Stimulated activated CD4-positive, alpha-beta T cell treated with anti-CD3 and anti-CD28 coated beads, Interleukin-2, amount 100 ng/mL, for 24 hours (primary cell): Measurements from ENCODE around the gene ANKRD34A.

Experiments
- DNase-seq, 2 donors: peaks; one replicate each; pipeline ENCODE4 v3.0.0-alpha.2; 2020

ANKRD34A gene

DNA sequence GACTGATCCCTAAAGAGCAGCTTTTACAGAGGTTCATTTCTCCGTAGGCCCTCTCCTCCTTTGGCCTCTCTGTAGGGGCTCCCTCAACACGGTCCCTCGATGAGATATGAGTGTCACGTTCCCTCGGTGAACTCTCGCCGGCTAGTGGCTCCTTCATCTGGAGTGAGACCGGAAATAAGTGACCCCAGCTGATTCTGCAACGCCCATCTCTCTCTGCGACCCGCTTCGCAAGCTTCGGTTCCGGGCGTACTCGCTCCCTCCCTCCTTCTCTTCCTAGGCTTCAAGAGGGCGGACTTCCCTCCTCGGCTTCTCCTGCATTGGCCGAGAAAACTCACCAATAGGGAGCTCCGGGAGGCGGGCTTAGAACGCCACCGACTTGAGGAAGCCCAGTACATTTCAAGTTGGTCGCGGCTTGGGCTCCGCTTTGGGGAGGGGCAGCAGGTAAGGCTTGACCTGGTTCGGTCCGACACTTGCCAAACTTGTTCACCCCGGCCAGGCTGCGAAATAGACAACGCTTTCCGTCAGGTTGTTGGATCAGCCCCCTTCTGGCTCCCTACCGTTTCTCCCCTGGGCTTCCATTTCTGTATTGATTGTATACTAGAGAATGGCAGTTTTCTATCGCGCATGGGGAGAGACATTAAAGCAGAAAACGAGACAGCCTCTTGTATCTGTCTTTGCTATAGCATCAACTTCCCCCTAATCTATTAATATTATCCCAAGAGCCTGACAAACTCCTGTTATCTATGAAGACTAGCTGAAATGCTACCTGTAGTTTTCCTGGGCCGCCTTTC is at the start of gene ANKRD34A, which contains the start of gene POLR3GL:
TSS of gene ANKRD34A (minus strand) at position 248 of the 791 bp plus-strand sequence. CDS start 2,816 bp downstream, outside the sequence.
TSS of gene POLR3GL (plus strand) at position 363 of the 791 bp plus-strand sequence. CDS start 10,176 bp downstream, outside the sequence.
- DNase-seq, result peak; percentile 91 to 92

DNA sequence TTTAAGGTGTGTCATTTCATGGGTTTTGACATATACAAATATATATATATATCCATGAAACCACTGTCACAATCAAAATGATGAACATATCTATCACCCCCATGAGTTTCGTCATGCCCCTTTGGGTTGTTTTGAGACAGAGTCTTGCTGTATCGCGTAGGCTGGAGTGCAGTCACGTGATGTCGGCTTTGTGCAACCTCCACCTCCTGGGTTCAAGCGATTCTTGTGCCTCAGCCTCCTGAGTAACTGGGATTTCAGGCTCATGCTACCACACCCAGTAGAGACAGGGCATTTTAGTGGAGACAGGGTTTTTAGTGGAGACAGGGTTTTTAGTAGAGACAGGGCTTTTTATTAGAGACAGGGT is 49.2 kb upstream of the ANKRD34A start:
- DNase-seq, result no peak

DNA sequence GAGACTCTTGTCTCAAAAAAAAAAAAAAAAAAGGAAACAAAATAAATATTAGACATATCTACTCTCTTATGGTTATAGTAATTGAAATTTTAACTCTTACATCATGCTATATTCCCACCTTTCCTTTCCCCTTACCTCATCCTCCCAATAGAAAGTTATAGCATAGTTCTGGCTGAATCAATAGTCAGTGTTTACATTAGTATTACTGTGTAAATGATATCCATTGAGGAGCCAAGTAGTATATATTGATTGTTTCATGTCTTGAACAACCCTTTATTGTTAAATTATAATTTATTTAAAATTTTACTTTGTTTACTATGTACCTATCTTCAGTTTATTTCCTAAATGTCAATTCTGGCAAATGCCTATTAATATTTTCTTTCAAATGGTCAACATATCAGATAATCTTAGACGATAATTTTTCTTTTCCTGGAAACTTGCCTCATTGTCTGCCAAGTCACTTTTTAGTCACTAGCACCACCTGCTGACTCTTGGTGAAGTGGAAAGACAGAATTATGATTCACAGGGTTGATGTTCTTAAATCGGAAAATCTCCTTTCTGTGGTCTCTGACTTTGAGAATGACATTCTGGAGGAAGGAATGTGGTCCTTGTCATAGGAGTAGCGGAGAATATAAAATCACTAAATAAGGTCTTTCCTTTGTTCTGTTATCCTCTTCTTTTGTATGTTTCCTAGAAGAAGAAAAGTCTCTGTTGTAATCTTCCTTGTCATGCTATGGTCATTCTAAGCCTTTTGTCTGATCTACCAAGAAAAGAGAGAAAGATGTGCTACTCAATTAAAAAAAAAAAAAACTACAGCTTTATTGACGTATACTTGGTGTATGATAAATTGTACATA is 48.6 kb upstream of the ANKRD34A start:
- DNase-seq, result peak in 1 of 2 donors; percentile 69

DNA sequence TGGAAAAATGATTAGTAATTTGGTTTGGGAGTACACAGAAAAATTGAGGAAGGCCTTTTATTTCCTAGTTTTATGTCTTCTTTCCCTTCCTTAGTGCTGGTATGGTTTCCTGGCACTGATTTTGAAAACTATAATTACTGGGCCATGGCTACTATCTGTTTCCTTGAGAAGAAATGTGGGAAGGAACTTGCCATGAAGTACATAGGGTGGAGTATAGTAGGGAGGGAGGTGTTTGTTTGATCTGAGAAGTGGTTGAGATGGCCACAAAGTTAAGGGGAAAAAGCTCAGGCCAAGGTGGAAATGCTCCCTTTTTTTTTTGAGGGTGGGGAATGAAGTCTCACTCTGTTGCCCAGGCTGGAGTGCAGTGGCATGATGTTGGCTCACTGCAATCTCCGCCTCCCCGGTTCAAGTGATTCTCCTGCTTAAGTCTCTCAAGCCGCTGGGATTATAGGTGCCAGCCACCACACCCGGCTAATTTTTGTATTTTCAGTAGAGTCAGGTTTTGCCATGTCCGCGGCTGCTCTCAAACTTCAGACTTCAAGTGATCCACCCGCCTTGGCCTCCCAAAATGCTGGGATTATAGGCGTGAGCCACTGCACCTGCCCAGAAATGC is 45.9 kb upstream of the ANKRD34A start:
- DNase-seq, result no peak

DNA sequence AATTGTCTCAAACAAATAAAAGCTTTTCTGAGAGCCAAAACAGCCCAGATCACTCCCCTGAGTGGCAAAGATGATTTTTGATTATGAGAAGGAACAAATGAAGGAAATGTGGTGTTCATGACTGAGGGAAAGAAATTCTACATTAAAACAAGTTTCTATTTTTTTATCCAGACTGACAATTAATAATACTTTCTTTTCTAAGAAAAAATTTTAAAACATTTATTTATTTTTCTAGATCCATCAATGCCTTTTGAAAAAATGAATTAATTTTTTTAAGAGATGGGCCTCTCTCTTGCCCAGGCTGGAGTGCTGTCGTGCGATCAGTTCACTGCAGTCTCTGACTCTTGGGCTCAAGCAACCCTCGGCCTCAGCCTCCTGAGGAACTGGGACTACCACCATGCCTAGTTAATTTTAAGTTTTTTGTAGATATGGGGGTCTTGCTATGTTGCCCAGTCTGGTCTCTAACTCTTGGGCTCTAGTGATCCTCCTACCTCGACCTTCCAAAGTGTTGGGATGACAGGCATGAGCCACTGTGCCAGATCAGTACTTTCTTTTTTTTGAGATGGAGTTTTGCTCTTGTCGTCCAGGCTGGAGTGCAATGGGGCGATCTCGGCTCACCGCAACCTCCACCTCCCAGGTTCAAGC is 43.2 kb upstream of the ANKRD34A start:
- DNase-seq, result no peak

DNA sequence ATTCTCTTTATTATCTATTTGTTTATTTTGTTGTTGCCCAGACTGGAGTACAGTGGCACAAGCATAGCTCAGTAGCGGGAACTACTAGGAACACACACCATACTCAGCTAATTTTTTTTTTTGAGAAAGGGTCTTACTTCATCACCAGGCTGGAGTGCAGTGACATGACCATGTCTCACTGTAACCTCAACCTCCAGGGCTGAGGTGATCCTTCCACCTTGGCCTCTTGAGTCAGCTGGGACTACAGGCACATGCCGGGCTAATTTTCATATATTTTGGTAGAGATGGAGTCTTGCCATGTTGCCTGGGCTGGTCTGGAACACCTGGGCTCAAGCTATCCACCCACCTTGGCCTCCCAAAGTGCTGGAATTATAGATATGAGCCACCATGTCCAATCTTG is 37.3 kb upstream of the ANKRD34A start:
- no peak for DNase-seq

DNA sequence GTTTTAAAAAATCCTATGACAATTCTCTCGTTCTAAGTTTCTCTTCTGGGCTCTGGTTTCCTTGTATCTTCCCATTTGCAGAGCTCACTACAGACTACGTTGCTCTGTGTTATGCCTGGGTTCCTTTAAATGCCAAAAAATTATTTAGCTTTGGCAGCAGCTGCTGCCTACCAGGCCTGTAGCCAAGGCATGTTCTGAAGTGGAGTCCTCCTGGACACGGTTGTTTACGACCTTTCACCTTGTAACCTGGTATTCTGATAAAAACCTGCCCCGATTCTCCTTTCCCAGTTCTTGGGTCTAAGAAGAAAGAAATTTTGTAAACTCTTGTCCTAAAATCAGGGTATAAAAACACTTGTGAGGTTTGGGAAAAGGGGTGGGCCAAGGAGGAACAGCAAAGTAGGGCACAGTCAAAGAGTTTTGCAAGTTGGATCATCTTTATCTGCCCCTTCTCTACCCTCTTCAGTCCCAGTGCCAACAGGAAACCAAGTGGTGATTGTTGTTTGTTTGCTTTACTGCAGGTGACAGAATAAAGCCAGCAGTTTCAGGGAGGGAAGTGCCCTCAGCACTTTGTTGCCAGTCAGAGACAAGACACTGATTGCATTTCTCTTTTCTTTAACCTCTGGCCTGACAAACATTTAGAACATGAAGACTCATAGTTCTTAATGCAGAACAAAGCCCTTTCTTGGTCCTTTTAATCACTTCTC is 35.1 kb upstream of the ANKRD34A start:
- DNase-seq, result no peak

DNA sequence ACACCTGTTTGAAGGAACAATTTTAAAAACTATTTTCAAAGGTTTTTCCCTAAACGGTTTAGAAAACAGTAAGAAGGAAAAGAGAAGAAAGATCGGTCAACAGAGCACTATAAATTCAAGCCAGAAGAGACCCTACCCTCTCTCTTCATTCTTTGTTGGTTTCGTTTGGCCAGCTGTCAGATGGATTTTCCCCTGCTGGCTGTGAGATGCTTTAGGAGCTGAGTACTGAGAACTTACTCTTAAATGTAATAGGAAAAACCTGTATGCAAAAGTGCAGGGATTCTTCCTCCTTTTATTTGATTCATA is 33.3 kb upstream of the ANKRD34A start:
- no peak for DNase-seq

DNA sequence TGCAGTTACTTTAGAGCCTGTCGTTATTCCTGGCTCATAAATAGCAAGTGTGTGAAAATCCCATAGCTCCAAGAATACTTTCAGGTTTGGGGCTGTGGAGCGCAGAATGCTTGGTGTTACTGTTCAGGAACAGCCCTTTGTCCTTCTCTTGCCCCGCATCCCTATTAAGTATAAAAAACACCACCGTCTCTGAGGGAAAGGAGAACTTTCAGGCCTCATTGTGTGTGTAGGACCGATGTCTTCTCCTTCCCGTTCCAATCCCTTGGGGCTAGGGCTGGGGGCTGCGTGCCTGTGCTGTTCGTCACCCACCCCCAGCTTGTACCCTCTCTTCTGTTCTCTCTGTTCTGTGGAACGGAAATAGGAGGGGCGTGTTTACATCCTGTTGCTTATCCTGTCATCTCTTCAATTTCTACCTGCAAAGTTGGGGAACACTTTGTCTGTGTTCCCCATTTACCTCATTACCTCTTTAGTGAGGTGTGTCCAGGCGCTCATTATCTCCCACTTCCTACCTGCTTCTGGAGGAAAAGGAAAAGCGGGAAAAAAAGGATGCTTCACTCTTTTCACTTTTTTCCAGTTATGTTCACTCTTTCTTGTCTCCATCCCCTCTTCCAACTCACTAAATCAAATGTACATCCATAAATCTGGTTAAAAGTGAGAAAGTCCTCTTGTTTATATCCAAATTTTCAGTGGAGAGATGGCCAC is 32.8 kb upstream of the ANKRD34A start:
- peak; percentile 52 to 68 for DNase-seq

DNA sequence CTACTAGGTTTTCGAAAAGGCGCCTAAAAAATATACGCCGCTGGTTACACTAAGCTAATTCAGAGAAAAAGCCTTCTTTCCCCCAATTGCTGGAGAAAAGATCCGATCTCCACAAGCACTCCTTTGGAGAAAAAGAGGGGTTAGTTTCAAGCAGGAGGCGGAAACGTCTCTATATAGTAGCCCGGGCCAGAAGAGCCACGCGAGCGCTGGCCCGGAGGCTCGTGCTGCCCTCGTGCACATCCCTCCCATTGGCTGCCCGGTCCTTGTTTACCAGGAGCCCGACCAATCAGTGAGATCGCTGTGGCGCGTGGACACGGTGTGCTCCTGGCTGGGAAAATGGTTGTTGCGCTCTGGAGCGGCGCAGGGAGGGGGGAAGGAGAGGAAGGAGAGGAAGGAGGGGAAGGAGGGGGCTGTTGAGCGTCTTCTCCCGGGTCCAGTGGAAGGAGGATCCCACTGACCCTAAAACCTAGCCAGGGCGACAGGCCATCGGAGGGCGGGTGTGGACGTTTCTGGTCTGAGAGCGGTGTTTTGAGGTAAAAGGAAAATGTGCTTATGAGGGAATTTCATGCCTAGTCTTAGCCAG is 32.1 kb upstream of the ANKRD34A start, which contains the start of gene TXNIP:
TSS of gene TXNIP (minus strand) at position 147 of the 583 bp plus-strand sequence. CDS start 313 bp downstream, outside the sequence.
- peak; percentile 91 to 96 for DNase-seq

DNA sequence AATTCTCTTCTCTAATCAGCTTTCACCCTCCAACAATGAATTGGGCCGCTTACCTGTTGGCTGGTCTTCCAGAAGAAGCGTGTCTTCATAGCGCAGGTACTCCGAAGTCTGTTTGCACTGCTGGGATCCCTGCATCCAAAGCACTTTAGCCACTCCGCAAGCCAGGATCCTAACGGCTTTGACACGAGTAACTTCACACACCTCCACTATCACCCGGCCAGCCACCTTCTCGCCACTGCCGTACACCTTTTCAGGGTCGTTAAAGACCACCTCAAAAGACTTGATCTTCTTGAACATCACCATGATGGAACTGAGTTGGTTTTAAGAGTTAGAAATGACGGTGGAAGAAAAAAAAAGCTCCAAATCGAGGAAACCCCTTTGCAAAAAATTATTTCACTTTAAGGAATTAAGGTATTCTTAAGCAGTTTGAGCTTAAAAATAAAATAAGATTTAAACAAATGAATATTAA is 31.6 kb upstream of the ANKRD34A start:
- DNase-seq, result no peak

DNA sequence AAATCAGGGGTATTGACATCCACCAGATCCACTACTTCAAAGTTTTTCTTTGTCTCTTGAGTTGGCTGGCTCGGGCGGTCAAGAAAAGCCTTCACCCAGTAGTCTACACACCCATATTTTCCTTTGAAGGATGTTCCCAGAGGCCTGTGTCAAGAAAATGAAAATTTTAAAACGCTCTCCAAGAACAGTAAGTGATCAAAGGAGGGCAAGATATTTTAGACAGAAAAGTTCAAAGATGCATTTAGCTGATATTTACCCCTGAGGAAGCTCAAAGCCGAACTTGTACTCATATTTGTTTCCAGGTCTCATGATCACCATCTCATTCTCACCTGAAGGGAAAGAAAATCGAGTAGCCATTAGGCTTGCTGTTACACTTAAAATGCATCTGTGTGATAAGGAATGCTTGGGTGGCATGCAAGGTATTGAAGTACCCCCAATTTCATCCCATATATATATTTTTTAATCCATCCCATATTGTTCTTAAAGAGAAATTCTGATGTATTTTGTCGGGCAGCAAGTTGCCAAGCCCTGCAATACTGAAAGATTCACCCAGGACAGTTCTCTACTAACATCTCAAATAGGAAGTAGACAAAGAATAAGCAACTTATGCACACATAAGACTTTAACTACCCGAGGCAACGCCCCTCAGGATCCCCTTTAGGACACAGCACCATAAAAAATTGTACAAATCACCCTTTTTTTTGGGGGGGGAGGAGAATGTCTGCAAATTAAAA is 30.9 kb upstream of the ANKRD34A start:
- DNase-seq, result no peak

DNA sequence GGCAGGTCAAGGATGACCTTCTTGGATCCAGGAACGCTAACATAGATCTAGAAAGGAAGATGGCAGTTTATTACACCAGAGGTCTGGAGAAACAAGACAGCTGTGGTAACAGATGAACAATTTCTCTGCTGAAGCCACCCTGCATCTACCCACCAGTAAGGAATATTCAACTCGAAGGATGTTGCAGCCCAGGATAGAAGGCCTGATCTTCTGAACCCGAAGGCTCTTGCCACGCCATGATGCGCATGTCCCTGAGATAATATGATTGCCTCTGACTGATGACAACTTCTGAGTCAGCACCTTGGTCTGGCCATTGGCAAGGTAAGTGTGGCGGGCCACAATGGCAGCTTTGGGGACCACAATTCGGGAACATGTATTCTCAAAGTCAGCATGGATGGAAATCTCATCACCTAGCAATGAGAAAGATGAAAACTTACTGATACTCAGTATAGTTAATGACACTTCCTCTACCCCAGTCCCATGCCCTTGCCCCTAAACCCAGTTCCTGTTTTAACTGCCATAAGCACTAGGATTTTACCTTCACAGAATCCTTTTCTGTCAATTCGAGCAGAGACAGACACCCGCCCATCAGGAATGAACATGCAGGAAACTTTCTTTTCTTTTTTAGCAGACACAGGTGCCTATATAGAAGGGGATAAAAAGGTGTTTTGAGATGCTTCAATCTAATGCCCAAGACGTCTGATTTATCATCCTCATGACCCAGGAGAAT is 30.2 kb upstream of the ANKRD34A start:
- peak; percentile 49 to 51 for DNase-seq

DNA sequence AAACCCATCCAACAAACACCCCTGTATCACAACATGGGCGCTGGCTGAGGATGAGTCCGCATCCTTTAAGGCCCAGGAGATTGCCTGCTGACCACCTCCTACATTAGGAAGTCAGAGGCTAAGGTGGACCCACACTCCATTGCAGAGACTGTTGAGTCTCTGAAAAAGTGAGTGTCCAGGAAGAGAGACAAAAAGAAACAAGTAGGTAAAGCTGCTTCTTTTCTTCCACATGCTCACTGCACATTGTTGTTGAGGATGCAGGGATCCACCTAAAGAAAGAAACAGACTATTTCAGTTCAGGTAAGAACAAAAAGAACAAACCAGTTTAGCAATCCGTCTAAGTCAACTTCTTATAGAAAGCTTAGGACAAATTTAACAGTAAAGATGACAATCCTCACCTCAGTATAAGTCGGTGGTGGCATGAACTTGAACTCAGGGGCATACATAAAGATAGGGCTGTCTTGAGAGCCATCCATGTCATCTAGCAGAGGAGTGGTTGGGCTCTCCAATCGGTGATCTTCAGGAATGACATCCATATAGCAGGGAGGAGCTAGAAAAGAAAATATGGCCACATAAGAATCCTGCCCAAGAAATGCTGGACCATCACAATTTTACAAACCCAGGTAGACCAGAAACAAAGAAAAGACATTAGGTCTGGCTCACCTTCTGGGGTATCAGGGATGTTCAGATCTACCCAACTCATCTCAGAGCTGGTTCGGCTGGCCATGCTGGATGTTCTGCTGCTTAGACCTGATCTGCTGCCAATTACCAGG is 29.4 kb upstream of the ANKRD34A start:
- DNase-seq, result no peak

DNA sequence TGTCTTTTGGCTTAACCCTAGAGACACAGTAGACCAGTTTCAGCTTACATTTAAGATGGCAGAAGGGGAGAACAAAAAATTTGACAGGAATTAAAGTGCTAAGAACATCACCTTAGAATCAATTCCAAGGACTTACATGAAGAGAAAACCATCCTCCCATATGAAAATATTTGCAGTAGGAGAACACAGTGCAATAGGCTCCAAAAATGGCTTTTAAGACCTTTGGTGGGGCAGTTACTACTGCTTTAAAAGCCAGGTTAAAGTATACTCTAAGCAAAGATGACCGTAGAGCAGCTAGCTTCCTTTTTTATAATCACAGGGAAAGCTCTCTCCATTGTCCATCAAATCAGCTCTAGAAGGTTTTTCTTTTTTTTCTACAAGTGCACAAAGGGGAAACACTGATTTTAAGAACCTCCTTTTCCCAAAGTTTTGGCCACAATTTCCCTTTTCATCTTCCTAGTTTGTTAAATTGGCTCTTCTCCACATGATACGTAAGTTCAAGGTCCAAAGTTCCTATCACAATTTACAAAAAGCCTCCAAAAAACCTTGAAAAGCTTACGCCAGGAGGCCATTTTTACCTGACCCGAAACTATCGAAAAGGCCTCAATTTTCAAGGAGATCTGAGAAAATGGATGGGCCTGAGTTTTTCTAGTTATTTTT is 28.7 kb upstream of the ANKRD34A start:
- no peak for DNase-seq

DNA sequence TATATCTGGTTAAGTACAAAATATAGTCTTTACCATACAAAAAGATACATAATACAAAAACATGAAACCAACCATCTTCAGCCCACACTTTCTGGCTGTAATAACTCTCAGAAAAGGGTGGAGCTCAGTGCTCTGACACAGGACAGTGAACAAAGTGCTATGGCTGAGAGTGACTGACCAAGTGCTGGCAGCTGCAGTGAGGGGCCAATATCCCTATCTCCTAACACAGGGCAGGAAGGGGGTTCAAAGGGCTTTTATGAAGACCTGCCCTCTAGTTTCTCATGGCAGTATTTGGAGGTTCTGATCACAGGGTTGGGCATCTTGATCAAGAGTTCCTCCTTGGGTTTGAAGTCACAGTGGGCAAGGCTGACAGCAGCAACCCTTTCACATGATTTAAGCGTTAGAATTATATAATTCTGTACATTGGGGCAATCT is 28.1 kb upstream of the ANKRD34A start:
- no peak for DNase-seq

DNA sequence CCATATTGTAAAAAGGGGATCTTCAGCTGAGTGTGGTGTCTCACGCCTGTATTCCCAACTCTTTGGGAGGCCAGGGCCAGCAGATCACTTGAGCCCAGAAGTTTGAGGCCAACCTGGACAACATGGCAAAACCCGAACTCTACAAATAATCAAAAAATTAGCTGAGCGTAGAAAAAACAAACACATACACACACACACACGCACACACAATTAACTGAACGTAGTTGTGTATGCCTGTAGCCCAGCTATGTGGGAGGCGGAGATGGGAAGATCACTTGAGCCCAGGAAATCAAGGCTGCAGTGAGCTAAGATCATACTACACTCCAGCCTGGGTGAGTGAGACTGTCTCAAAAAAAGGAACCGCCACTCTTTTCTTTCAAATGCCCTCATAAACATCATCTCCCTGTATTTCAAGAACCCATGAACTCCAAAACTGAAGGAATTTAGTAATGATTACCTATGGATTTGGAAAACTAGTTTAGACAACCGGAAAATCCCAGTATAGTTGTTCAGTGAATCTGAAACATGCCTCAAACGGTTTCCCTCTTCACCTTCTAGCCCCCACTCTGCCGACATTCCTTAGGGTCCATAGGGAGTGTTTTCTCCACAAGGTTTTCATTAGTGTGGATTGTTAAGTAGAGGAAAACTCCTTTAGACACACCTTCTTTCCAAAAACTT is 27.5 kb upstream of the ANKRD34A start:
- DNase-seq, result no peak
